Natural killer cell (primary cell): ENCODE results near the gene KLK5. TPM values are rescaled to one million over a fixed set of nuclear protein-coding genes. Genes with fewer than 3 reads are reported as not detected.

Experiments used
- ATAC-seq, 3 donors: fragments of 150-1000 bp in 2 of 3; fragments of 200-7000 bp in 1 of 3; cut with Tn5 transposase; 1 replicate in 1 of 3; 2 replicates in 2 of 3; pipeline ENCODE4 v1.10.0; 2021; ENCODE audit warnings: mild to moderate bottlenecking in 2 of 3, moderate library complexity in 2 of 3
- DNase-seq, 2 donors: peaks; one replicate each; pipeline versions ENCODE4 v3.0.0 to v3.0.0-alpha.2; 2013 to 2021; ENCODE audit warnings: mixed read lengths in 1 of 2
- H3K27ac ChIP-seq: one replicate; pipeline ENCODE4 v1.5.1; 2013; ENCODE audit warnings: mild to moderate bottlenecking, low read length
- H3K27me3 ChIP-seq: one replicate; pipeline ENCODE4 v1.6.1; 2013; ENCODE audit warnings: low read length; ENCODE audit not compliant: control insufficient read depth, insufficient read depth
- H3K36me3 ChIP-seq: one replicate; pipeline ENCODE4 v1.6.1; 2013; ENCODE audit warnings: low read length; ENCODE audit not compliant: control insufficient read depth, insufficient read depth
- H3K4me1 ChIP-seq: one replicate; pipeline ENCODE4 v1.6.1; 2013; ENCODE audit warnings: low read length; ENCODE audit not compliant: control insufficient read depth, insufficient read depth
- H3K4me3 ChIP-seq: one replicate; pipeline ENCODE4 v1.5.1; 2013; ENCODE audit warnings: low read length
- H3K9me3 ChIP-seq: one replicate; pipeline ENCODE4 v1.6.1; 2013; ENCODE audit warnings: low read length; ENCODE audit not compliant: control insufficient read depth, insufficient read depth
- H3K27ac Mint-ChIP-seq, 2 donors: one replicate each; pipeline ENCODE4 v1.8.0; 2022; ENCODE audit warnings: mild to moderate bottlenecking in 2 of 2, mixed read lengths in 2 of 2, moderate library complexity in 1 of 2
- H3K27me3 Mint-ChIP-seq, 2 donors: one replicate each; pipeline ENCODE4 v1.8.0; 2022; ENCODE audit warnings: low read depth in 2 of 2, mixed read lengths in 2 of 2
- H3K36me3 Mint-ChIP-seq: one replicate; pipeline ENCODE4 v1.8.0; 2022; ENCODE audit warnings: mixed read lengths
- H3K4me1 Mint-ChIP-seq, 2 donors: one replicate each; pipeline ENCODE4 v1.8.0; 2022; ENCODE audit warnings: mixed read lengths in 2 of 2
- H3K4me3 Mint-ChIP-seq: one replicate; pipeline ENCODE4 v1.8.0; 2022; ENCODE audit warnings: mild to moderate bottlenecking, moderate library complexity, mixed read lengths
- H3K9me3 Mint-ChIP-seq, 2 donors: one replicate each; pipeline ENCODE4 v1.8.0; 2022; ENCODE audit warnings: mixed read lengths in 2 of 2
- WGBS: methylation state at CpG from one replicate; pipeline ENCODE4 v1.1.7; 2013; ENCODE audit warnings: missing lambda C conversion rate; ENCODE audit not compliant: insufficient coverage; 5-methylcytosine and 5-hydroxymethylcytosine counted together
- intact Hi-C: fragments of 100-400 bp; cut with micrococcal nuclease; formaldehyde crosslinking; loops from one replicate; pipeline ENCODE4 v1.14.2; 2022
- total RNA-seq, 4 donors: library from RNA; stranded (reverse); fragments of 120-200 nt in 1 of 4; gene quantifications; one replicate each; pipeline versions ENCODE4 v1.2.3 to v1.2.4, GENCODE V29; 2013 to 2022
- TF ChIP-seq, protein P1 (sequence below): fragments of 200-600 bp; IDR thresholded peaks from one replicate; pipeline ENCODE4 v1.8.0; 2022; ENCODE audit warnings: antibody characterized with exemption

Gene KLK5
- total RNA-seq, 3 donors from 2014 or later (not counting 1 experiment from before 2014, with no cell fraction given) = not detected

DNA sequence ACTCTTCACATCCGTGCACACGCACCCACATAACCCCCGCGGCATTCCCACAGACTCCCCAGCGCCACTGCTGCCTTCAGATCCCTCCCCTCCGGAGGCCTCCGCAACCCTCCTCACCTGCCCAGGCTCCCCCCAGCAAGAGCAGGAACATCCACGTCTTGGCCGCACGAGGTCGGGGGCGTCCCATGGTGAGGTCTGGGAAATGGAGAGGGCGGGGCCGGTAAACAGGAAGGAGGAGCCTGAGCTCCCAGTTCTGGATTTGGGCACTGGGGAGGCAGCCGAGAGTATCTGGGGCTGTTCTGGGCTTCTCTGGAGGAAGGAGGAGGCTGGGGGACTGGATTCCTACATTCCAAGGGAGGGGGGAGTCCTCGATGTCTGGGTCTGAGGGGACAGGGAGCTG lies 48.1 kb upstream of the KLK5 start:
- H3K27ac Mint-ChIP-seq = no peak overlapping the region
- Histone ChIP-seq H3K36me3 (no peaks in the 10 kb centered on the region), H3K9me3 (no peaks in the 10 kb centered on the region), H3K4me1 (no peaks in the 10 kb centered on the region), H3K27me3 (peaks cover 5% of the 10 kb centered on the region), H3K27ac (no peak overlapping the region), H3K4me3 (no peak overlapping the region)
- H3K4me1 Mint-ChIP-seq = peaks cover 0 to 6% of the 10 kb centered on the region in 2 donors
- H3K36me3 Mint-ChIP-seq = no peaks in the 10 kb centered on the region
- TF ChIP-seq, protein P1, sequence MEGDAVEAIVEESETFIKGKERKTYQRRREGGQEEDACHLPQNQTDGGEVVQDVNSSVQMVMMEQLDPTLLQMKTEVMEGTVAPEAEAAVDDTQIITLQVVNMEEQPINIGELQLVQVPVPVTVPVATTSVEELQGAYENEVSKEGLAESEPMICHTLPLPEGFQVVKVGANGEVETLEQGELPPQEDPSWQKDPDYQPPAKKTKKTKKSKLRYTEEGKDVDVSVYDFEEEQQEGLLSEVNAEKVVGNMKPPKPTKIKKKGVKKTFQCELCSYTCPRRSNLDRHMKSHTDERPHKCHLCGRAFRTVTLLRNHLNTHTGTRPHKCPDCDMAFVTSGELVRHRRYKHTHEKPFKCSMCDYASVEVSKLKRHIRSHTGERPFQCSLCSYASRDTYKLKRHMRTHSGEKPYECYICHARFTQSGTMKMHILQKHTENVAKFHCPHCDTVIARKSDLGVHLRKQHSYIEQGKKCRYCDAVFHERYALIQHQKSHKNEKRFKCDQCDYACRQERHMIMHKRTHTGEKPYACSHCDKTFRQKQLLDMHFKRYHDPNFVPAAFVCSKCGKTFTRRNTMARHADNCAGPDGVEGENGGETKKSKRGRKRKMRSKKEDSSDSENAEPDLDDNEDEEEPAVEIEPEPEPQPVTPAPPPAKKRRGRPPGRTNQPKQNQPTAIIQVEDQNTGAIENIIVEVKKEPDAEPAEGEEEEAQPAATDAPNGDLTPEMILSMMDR = no peak
- intact Hi-C loops = no loop called here
- ATAC-seq (no peak), DNase-seq (no peak)
- peaks cover 35 to 45% of the 10 kb centered on the region in 2 donors for H3K27me3 Mint-ChIP-seq
- 46% methylated on average over 16 of the region's 16 CpGs for WGBS
- H3K9me3 Mint-ChIP-seq = no peaks in the 10 kb centered on the region
- no peak overlapping the region for H3K4me3 Mint-ChIP-seq

DNA sequence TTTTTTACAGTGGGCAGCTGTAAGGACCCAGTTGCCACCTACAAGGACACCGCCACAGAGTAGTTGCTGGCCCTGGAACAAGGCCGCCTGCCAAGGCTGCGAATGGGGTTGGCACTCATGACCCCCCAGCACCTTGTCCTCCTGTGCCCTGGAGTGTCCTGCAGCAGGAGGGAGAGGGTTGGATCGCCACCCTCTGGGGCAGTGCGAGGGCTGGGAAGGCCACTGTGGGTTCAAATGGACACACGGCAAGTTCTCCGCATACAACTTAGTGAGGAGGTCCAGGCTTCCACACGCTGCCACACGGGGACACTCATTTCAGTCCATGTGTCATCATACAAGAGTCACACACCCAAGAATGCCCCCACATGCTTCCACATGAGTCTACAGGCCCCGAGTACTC lies 47.6 kb upstream of the KLK5 start:
- WGBS = 88% methylated on average over 10 of the region's 10 CpGs
- Mint-ChIP-seq H3K27ac (no peak overlapping the region), H3K4me1 (peaks cover 0 to 6% of the 10 kb centered on the region in 2 donors), H3K9me3 (no peaks in the 10 kb centered on the region), H3K36me3 (no peaks in the 10 kb centered on the region), H3K4me3 (no peak overlapping the region), H3K27me3 (peaks cover 34 to 45% of the 10 kb centered on the region in 2 donors)
- H3K4me1 ChIP-seq = no peaks in the 10 kb centered on the region
- ATAC-seq = no peak
- H3K4me3 ChIP-seq = no peak overlapping the region
- TF ChIP-seq, protein P1 = no peak
- no peak overlapping the region for H3K27ac ChIP-seq
- intact Hi-C loops = no loop called here
- no peak for DNase-seq
- no peaks in the 10 kb centered on the region for H3K9me3 ChIP-seq
- peaks cover 5% of the 10 kb centered on the region for H3K27me3 ChIP-seq
- H3K36me3 ChIP-seq = no peaks in the 10 kb centered on the region

DNA sequence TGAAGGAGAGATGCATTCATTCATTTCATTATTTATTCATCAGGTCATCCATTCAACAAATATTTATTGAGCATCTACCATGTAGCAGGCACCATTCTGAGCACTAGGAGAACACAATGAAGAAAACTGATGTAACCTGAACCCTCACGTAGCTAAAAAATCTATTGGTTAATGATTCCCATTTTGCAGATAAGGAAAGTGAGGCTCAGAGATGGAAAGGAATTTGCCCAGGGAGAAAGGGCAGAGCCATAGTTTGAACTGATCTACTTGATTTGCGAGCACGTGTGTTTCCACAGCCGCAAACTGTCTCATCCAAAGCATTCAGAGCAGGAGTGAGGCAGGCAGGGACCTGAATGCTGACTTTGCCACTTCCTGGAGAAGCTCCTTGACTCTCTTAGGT lies 45.8 kb upstream of the KLK5 start:
- Histone ChIP-seq H3K9me3 (no peaks in the 10 kb centered on the region), H3K27ac (no peak overlapping the region), H3K4me3 (no peak overlapping the region), H3K4me1 (no peaks in the 10 kb centered on the region), H3K36me3 (no peaks in the 10 kb centered on the region), H3K27me3 (peaks cover 5% of the 10 kb centered on the region)
- H3K27ac Mint-ChIP-seq = no peak overlapping the region
- H3K36me3 Mint-ChIP-seq = no peaks in the 10 kb centered on the region
- intact Hi-C loops = no loop called here
- TF ChIP-seq, protein P1 = no peak
- H3K4me1 Mint-ChIP-seq = peaks cover 0 to 6% of the 10 kb centered on the region in 2 donors
- DNase-seq (no peak), ATAC-seq (no peak)
- peaks cover 30 to 37% of the 10 kb centered on the region in 2 donors for H3K27me3 Mint-ChIP-seq
- no peaks in the 10 kb centered on the region for H3K9me3 Mint-ChIP-seq
- 84% methylated on average over 4 of the region's 4 CpGs for WGBS
- no peak overlapping the region for H3K4me3 Mint-ChIP-seq

DNA sequence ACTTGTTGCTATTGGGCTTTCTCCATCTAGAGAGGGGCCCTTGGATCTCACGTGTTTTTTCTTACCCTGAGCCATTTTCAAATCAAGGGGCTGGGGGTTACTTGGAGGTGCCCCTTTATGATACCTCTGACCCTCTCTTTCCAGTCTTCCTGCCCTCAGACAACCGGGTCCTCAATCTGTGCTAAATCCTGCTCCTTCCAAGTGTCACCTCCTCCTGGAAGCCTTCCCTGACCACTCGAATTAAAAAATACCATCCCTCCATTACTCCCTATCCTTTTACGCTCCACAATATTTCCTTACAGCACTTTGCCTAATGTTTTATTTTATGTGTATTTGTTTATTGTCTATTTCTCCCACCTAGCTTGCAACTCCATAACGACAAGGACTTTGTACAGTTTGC lies 45.2 kb upstream of the KLK5 start:
- no peak for ATAC-seq

More for the DNA sequence above, 45.2 kb upstream of the KLK5 start:
- Mint-ChIP-seq H3K4me1 (peaks cover 0 to 6% of the 10 kb centered on the region in 2 donors), H3K27me3 (peaks cover 27 to 37% of the 10 kb centered on the region in 2 donors), H3K9me3 (no peaks in the 10 kb centered on the region), H3K4me3 (no peak overlapping the region), H3K27ac (no peak overlapping the region), H3K36me3 (no peaks in the 10 kb centered on the region)
- intact Hi-C loops = no loop called here
- no peak overlapping the region for H3K27ac ChIP-seq
- no peaks in the 10 kb centered on the region for H3K9me3 ChIP-seq
- H3K27me3 ChIP-seq = peaks cover 5% of the 10 kb centered on the region
- no peaks in the 10 kb centered on the region for H3K4me1 ChIP-seq
- H3K36me3 ChIP-seq = no peaks in the 10 kb centered on the region
- WGBS = 56% methylated on average over 2 of the region's 5 CpGs
- TF ChIP-seq, protein P1 = no peak
- H3K4me3 ChIP-seq = no peak overlapping the region
- no peak for DNase-seq
